ENCODE data around the gene DOCK8. TPM values are rescaled to one million over a fixed set of nuclear protein-coding genes. Genes with fewer than 3 reads are reported as not detected.

Gene DOCK8
- total and polyA plus RNA-seq, 2 experiments from 2014 or later, result 0.94 to 1.2 TPM

DNA sequence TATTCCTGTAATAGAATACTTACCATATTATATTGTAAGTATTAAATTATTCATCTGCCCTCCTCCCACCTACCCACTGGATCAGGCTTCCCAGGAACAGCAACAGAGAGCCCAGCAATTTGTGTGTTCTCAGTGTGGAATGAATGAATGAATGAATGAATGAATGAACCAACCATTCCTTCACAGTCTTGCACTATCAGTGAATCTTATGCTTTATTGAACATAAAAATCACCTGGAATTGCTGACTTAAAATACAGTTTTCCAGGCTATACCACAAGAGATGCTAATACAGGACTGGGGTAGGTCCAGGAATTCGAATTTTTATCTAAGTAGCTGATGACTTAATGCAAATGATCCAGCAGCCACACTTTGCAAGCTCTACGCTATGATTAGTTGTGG lies 51.6 kb downstream of the DOCK8 start (continued):
- TF ChIP-seq, protein P1, sequence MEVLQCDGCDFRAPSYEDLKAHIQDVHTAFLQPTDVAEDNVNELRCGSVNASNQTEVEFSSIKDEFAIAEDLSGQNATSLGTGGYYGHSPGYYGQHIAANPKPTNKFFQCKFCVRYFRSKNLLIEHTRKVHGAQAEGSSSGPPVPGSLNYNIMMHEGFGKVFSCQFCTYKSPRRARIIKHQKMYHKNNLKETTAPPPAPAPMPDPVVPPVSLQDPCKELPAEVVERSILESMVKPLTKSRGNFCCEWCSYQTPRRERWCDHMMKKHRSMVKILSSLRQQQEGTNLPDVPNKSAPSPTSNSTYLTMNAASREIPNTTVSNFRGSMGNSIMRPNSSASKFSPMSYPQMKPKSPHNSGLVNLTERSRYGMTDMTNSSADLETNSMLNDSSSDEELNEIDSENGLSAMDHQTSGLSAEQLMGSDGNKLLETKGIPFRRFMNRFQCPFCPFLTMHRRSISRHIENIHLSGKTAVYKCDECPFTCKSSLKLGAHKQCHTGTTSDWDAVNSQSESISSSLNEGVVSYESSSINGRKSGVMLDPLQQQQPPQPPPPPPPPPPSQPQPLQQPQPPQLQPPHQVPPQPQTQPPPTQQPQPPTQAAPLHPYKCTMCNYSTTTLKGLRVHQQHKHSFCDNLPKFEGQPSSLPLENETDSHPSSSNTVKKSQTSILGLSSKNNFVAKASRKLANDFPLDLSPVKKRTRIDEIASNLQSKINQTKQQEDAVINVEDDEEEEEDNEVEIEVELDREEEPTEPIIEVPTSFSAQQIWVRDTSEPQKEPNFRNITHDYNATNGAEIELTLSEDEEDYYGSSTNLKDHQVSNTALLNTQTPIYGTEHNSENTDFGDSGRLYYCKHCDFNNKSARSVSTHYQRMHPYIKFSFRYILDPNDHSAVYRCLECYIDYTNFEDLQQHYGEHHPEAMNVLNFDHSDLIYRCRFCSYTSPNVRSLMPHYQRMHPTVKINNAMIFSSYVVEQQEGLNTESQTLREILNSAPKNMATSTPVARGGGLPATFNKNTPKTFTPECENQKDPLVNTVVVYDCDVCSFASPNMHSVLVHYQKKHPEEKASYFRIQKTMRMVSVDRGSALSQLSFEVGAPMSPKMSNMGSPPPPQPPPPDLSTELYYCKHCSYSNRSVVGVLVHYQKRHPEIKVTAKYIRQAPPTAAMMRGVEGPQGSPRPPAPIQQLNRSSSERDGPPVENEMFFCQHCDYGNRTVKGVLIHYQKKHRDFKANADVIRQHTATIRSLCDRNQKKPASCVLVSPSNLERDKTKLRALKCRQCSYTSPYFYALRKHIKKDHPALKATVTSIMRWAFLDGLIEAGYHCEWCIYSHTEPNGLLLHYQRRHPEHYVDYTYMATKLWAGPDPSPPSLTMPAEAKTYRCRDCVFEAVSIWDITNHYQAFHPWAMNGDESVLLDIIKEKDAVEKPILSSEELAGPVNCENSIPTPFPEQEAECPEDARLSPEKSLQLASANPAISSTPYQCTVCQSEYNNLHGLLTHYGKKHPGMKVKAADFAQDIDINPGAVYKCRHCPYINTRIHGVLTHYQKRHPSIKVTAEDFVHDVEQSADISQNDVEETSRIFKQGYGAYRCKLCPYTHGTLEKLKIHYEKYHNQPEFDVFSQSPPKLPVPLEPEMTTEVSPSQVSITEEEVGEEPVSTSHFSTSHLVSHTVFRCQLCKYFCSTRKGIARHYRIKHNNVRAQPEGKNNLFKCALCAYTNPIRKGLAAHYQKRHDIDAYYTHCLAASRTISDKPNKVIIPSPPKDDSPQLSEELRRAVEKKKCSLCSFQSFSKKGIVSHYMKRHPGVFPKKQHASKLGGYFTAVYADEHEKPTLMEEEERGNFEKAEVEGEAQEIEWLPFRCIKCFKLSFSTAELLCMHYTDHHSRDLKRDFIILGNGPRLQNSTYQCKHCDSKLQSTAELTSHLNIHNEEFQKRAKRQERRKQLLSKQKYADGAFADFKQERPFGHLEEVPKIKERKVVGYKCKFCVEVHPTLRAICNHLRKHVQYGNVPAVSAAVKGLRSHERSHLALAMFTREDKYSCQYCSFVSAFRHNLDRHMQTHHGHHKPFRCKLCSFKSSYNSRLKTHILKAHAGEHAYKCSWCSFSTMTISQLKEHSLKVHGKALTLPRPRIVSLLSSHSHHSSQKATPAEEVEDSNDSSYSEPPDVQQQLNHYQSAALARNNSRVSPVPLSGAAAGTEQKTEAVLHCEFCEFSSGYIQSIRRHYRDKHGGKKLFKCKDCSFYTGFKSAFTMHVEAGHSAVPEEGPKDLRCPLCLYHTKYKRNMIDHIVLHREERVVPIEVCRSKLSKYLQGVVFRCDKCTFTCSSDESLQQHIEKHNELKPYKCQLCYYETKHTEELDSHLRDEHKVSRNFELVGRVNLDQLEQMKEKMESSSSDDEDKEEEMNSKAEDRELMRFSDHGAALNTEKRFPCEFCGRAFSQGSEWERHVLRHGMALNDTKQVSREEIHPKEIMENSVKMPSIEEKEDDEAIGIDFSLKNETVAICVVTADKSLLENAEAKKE (CRISPR knock-in tag; IDR thresholded peaks at IDR 0.05), result no peak
- TF ChIP-seq POLR2AphosphoS5 (IDR thresholded peaks at IDR 0.05; ENCODE audit: low read depth), result no peak
- no peak for TF ChIP-seq NANOG (IDR thresholded peaks at IDR 0.05; ENCODE audit: borderline replicate concordance)
- no peak for TF ChIP-seq EZH2phosphoT487 (IDR thresholded peaks at IDR 0.05; ENCODE audit: unreplicated experiment)
- TF ChIP-seq ZNF331 (CRISPR knock-in tag; IDR thresholded peaks at IDR 0.05; ENCODE audit: low read depth), result no peak
- TF ChIP-seq, protein P2, sequence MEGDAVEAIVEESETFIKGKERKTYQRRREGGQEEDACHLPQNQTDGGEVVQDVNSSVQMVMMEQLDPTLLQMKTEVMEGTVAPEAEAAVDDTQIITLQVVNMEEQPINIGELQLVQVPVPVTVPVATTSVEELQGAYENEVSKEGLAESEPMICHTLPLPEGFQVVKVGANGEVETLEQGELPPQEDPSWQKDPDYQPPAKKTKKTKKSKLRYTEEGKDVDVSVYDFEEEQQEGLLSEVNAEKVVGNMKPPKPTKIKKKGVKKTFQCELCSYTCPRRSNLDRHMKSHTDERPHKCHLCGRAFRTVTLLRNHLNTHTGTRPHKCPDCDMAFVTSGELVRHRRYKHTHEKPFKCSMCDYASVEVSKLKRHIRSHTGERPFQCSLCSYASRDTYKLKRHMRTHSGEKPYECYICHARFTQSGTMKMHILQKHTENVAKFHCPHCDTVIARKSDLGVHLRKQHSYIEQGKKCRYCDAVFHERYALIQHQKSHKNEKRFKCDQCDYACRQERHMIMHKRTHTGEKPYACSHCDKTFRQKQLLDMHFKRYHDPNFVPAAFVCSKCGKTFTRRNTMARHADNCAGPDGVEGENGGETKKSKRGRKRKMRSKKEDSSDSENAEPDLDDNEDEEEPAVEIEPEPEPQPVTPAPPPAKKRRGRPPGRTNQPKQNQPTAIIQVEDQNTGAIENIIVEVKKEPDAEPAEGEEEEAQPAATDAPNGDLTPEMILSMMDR (conservative IDR thresholded peaks at IDR 0.05; ENCODE audit: low read depth in 2 of 2), result no peak
- TF ChIP-seq ZNF114 (CRISPR knock-in tag; IDR thresholded peaks at IDR 0.05), result no peak

DNA sequence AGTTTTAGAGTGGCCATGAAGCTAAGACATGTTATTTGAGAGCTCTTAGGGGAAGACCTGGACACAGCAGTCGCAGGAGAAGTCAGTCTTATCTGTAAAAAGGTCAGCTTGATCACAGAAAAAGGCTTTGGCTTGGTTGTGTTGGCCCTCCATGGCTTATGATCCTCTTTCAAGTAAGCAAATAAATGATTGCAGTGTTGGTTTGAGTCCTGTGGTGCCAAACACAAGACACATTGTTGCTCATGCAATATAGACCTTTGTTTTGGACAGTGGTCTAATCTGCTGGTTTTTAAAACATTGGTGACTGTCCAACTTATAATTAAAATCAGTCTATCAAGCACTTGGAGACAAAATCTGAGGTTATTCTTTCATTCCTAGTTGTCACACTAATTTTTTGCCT lies 54.0 kb downstream of the DOCK8 start:
- Histone ChIP-seq H2AFZ (no peak overlapping the region), H3K79me2 (replicated peaks; ENCODE audit: insufficient read depth) (no peaks in the 10 kb centered on the region), H3K9me2 (ENCODE audit: insufficient read depth) (no peaks in the 10 kb centered on the region; the same call in 1 of the 2 replicates), H3F3A (replicated peaks; ENCODE audit: low read depth) (no peaks in the 10 kb centered on the region), H3K4me2 (no peak overlapping the region), H3K27ac (ENCODE audit: low read depth) (no peak overlapping the region), H3K27me3 (ENCODE audit: insufficient read depth) (no peaks in the 10 kb centered on the region), H3K4me3 (no peak overlapping the region), H3K36me3 (ENCODE audit: insufficient read depth) (no peaks in the 10 kb centered on the region), H3K4me1 (ENCODE audit: insufficient read depth) (no peaks in the 10 kb centered on the region), H4K20me1 (replicated peaks; ENCODE audit: insufficient read depth) (no peaks in the 10 kb centered on the region)
- H3K9me3 Mint-ChIP-seq, result no peaks in the 10 kb centered on the region
- no peaks in the 10 kb centered on the region for H3K27me3 Mint-ChIP-seq (ENCODE audit: insufficient read depth, low read depth, poor library complexity)
- no peak overlapping the region for H3K4me3 Mint-ChIP-seq
- ATAC-seq, result no peak
- no peak for DNase-seq (ENCODE audit: low spot score)
- H3K27ac Mint-ChIP-seq, result no peak overlapping the region
- H3K4me1 Mint-ChIP-seq, result no peaks in the 10 kb centered on the region
- no peaks in the 10 kb centered on the region for H3K36me3 Mint-ChIP-seq (ENCODE audit: low read depth)
- TF ChIP-seq, protein P2 (conservative IDR thresholded peaks at IDR 0.05; ENCODE audit: low read depth in 2 of 2), result no peak
- TF ChIP-seq, protein P3, sequence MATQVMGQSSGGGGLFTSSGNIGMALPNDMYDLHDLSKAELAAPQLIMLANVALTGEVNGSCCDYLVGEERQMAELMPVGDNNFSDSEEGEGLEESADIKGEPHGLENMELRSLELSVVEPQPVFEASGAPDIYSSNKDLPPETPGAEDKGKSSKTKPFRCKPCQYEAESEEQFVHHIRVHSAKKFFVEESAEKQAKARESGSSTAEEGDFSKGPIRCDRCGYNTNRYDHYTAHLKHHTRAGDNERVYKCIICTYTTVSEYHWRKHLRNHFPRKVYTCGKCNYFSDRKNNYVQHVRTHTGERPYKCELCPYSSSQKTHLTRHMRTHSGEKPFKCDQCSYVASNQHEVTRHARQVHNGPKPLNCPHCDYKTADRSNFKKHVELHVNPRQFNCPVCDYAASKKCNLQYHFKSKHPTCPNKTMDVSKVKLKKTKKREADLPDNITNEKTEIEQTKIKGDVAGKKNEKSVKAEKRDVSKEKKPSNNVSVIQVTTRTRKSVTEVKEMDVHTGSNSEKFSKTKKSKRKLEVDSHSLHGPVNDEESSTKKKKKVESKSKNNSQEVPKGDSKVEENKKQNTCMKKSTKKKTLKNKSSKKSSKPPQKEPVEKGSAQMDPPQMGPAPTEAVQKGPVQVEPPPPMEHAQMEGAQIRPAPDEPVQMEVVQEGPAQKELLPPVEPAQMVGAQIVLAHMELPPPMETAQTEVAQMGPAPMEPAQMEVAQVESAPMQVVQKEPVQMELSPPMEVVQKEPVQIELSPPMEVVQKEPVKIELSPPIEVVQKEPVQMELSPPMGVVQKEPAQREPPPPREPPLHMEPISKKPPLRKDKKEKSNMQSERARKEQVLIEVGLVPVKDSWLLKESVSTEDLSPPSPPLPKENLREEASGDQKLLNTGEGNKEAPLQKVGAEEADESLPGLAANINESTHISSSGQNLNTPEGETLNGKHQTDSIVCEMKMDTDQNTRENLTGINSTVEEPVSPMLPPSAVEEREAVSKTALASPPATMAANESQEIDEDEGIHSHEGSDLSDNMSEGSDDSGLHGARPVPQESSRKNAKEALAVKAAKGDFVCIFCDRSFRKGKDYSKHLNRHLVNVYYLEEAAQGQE (IDR thresholded peaks at IDR 0.05; ENCODE audit: unreplicated experiment), result no peak
- TF ChIP-seq POLR2AphosphoS5 (IDR thresholded peaks at IDR 0.05; ENCODE audit: low read depth), result no peak

All from GM23338 (cell line).